Transverse colon (tissue), 4 donors: ENCODE measurements around the gene MPHOSPH9. TPM values are rescaled to one million over a fixed set of nuclear protein-coding genes. Genes with fewer than 3 reads are reported as not detected.

Experiments
- DNase-seq: peaks from one replicate; pipeline ENCODE4 v3.0.0-alpha.2; 2019
- H3K27ac ChIP-seq, 4 donors: fragments of 200-600 bp; sonication (generic); 2 replicates each; pipeline ENCODE4 v1.5.1; 2016 to 2018; ENCODE audit warnings: inconsistent platforms in 4 of 4
- H3K27me3 ChIP-seq: fragments of 200-600 bp; sonication (generic); 2 replicates; pipeline ENCODE4 v1.5.1; 2017; ENCODE audit warnings: inconsistent platforms
- H3K36me3 ChIP-seq, 4 donors: fragments of 200-600 bp; sonication (generic); 2 replicates each; pipeline ENCODE4 v1.5.1; 2017 to 2019; ENCODE audit warnings: inconsistent platforms in 4 of 4
- H3K4me1 ChIP-seq, 4 donors: fragments of 200-600 bp; sonication (generic); 2 replicates each; pipeline ENCODE4 v1.5.1; 2017 to 2020; ENCODE audit warnings: inconsistent platforms in 4 of 4
- H3K4me3 ChIP-seq, 4 donors: fragments of 200-600 bp; sonication (generic); 1 replicate in 1 of 4; 2 replicates in 3 of 4; pipeline versions ENCODE4 v1.5.1 to v1.6.1; 2017 to 2019; ENCODE audit warnings: inconsistent platforms in 4 of 4
- H3K9me3 ChIP-seq, 2 donors: fragments of 200-600 bp; sonication (generic); 2 replicates each; pipeline ENCODE4 v1.5.1; 2017 to 2019; ENCODE audit warnings: inconsistent platforms in 2 of 2
- EP300 ChIP-seq: sonication (generic); formaldehyde crosslinking; IDR thresholded peaks from one replicate; pipeline ENCODE4 v1.6.1; 2017; ENCODE audit warnings: antibody characterized with exemption, low read depth
- POLR2A ChIP-seq: fragments of 450-650 bp; IDR thresholded peaks from one replicate; pipeline ENCODE4 v1.6.1; 2016; ENCODE audit warnings: antibody characterized with exemption, mild to moderate bottlenecking, moderate library complexity
- POLR2AphosphoS5 ChIP-seq, 3 donors: sonication (generic); formaldehyde crosslinking; IDR thresholded peaks; one replicate each; pipeline ENCODE4 v1.6.1; 2016; ENCODE audit warnings: antibody characterized with exemption in 3 of 3
- WGBS, 2 donors: methylation state at CpG; one replicate each; pipeline ENCODE4 v1.1.5; 2018; ENCODE audit warnings: low coverage in 1 of 2; 5-methylcytosine and 5-hydroxymethylcytosine counted together
- in situ Hi-C, 4 donors: fragments of 200-750 bp; cut with MboI; loops; one replicate each; pipeline versions ENCODE4 v1.15.0 to v1.15.1; 2017; ENCODE audit warnings: low sequenced_read_pairs in 3 of 4, low pct_ligation_motif_present in 1 of 4, low pct_unique_long_range_greater_than_20kb in 1 of 4
- intact Hi-C: fragments of 100-400 bp; cut with DNase I; formaldehyde crosslinking; loops from one replicate; pipeline ENCODE4 v1.15.1; 2023; ENCODE audit warnings: low total_unique reads
- total RNA-seq, 4 donors: library from RNA; depleted of rRNA; stranded (reverse); fragments of >200 nt; gene quantifications; one replicate each; pipeline ENCODE4 v1.1.0, GENCODE V29; 2016
- TF ChIP-seq, protein P1 (sequence below), 5 experiments: fragments of 200-600 bp in 3 of 5; fragments of 450-650 bp in 2 of 5; sonication (generic) in 3 of 5; IDR thresholded peaks; 1 replicate in 2 of 5; 2 replicates in 3 of 5; pipeline ENCODE4 v1.5.1; 2016 to 2017; ENCODE audit warnings: antibody characterized with exemption in 5 of 5, inconsistent platforms in 3 of 5, mild to moderate bottlenecking in 2 of 5, moderate library complexity in 1 of 5

Gene MPHOSPH9
- total RNA-seq, 4 donors from 2014 or later: 15.6 to 90.9 (median 40.7) TPM

DNA sequence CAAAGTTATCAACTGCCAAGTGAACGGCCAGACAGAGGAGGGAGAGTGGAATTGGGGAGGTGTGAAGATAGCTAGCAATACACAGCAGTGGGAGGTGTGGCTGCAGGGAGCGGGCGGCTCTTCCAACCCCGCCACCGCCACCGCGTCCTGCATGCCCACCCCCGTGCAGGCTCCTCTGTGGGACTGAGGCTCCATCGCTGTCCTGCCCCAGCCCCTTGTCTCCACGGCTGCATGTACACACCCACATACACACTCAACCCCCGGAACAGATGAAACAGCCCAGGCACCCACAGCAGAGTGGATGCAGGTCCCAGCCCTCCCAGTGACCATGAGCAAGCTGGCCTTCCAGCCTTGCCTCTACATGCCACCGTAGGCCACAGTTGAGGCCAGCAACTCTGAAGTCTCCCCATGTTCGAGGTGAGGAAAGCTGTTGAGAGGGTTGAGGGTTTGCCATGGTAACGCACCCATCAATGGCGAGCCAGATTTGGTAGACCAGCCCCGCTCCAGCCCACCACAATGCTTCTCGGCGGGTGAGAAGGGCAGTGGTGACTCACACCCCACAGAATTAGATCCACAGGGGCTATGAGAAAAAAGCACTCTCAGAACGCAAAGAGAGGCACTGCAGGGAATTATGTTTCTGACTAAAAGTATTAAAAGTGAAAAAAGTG is 121.3 kb downstream of the MPHOSPH9 start:
- TF ChIP-seq, protein P1, sequence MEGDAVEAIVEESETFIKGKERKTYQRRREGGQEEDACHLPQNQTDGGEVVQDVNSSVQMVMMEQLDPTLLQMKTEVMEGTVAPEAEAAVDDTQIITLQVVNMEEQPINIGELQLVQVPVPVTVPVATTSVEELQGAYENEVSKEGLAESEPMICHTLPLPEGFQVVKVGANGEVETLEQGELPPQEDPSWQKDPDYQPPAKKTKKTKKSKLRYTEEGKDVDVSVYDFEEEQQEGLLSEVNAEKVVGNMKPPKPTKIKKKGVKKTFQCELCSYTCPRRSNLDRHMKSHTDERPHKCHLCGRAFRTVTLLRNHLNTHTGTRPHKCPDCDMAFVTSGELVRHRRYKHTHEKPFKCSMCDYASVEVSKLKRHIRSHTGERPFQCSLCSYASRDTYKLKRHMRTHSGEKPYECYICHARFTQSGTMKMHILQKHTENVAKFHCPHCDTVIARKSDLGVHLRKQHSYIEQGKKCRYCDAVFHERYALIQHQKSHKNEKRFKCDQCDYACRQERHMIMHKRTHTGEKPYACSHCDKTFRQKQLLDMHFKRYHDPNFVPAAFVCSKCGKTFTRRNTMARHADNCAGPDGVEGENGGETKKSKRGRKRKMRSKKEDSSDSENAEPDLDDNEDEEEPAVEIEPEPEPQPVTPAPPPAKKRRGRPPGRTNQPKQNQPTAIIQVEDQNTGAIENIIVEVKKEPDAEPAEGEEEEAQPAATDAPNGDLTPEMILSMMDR (IDR thresholded peaks at IDR 0.05): no peak
- WGBS, 2 donors: 89 to 93% methylated on average over 6 to 19 of the region's 19 CpGs
- H3K4me3 ChIP-seq: no peak overlapping the region
- no peaks in the 10 kb centered on the region for H3K36me3 ChIP-seq
- peaks cover 21 to 59% (median 29%) of the 10 kb centered on the region in 4 donors for H3K4me1 ChIP-seq
- peak overlapping the region in 3 of 4 donors; percentile 0 to 20 (median 1) for H3K27ac ChIP-seq
- H3K27me3 ChIP-seq: no peaks in the 10 kb centered on the region
- H3K9me3 ChIP-seq: no peaks in the 10 kb centered on the region
- DNase-seq: no peak
- intact Hi-C loops: no loop called here
- in situ Hi-C loops: no loop called here

- intact Hi-C loops: no loop called here
- TF ChIP-seq, protein P1 (IDR thresholded peaks at IDR 0.05): no peak
- TF ChIP-seq EP300 (no peak), POLR2A (no peak), POLR2AphosphoS5 (IDR thresholded peaks at IDR 0.05) (no peak)
- Histone ChIP-seq H3K27ac (peak overlapping the region in 2 of 4 donors; percentile 12 to 36), H3K9me3 (no peaks in the 10 kb centered on the region), H3K4me1 (peaks cover 9 to 43% (median 15%) of the 10 kb centered on the region in 4 donors), H3K27me3 (no peaks in the 10 kb centered on the region), H3K36me3 (no peaks in the 10 kb centered on the region), H3K4me3 (no peak overlapping the region)
- DNase-seq: no peak
- 73% methylated on average over 3 of the region's 3 CpGs; no CpG with 5 or more reads in 1 of the 2 donors for WGBS, 2 donors
- in situ Hi-C loops: no loop called here
Observed at GRCh38 chr12:123109319-123109772, 123.6 kb downstream of the MPHOSPH9 start.

GRCh38 chr12:123108682-123109066 is 124.3 kb downstream of the MPHOSPH9 start:
- WGBS, 2 donors: 80% methylated on average over 7 of the region's 7 CpGs; no CpG with 5 or more reads in 1 of the 2 donors
- Histone ChIP-seq H3K36me3 (no peaks in the 10 kb centered on the region), H3K9me3 (no peaks in the 10 kb centered on the region), H3K27me3 (no peaks in the 10 kb centered on the region), H3K4me1 (peaks cover 6 to 39% (median 15%) of the 10 kb centered on the region in 4 donors), H3K4me3 (no peak overlapping the region), H3K27ac (no peak overlapping the region)
- DNase-seq: no peak
- intact Hi-C loops: no loop called here
- in situ Hi-C loops: no loop called here
- TF ChIP-seq EP300 (no peak), POLR2AphosphoS5 (IDR thresholded peaks at IDR 0.05) (no peak), POLR2A (no peak)
- TF ChIP-seq, protein P1 (IDR thresholded peaks at IDR 0.05): no peak

DNA sequence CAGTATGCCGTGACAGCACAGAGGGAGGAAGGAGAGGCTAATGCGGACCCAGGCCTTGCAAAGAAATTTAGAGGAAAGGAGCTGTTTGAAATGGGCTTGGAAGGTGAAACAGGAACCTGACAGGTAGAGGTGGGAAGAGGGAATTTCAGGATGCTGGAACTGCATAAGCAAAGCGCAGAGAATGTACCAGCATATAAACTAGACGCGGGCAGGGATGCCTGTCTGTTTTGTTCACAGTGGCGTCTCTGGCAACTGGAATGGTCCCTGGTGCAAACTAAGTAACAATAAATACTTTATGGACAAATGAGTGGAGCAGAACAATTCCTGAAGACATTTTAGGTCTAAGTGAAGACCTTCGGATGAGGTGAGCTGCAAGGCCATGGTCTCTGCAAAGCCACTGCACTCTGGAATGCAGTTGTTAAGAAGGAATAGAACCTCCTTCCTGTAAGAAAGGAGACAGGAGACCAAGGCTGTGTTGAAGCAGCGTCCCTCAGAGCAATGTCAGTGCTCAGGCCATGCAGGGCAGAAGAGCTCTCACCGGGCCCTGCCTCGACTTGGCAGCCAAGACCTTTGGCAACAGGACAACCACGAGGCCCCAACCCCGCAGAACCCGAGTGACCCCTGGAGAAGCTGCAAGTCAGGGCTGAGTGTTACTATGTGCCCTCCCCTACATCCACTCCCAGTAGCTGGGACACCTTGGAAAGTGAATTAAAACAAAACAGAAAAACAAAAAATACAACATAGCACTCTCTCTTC is 124.8 kb downstream of the MPHOSPH9 start:
- Histone ChIP-seq H3K36me3 (no peaks in the 10 kb centered on the region), H3K27ac (peak overlapping the region in 2 of 4 donors; percentile 30 to 32), H3K4me1 (peaks cover 1 to 33% (median 12%) of the 10 kb centered on the region in 4 donors), H3K27me3 (no peaks in the 10 kb centered on the region), H3K4me3 (no peak overlapping the region), H3K9me3 (no peaks in the 10 kb centered on the region)
- in situ Hi-C loops: no loop called here
- 82 to 92% methylated on average over 7 to 13 of the region's 13 CpGs for WGBS, 2 donors
- TF ChIP-seq EP300 (no peak), POLR2AphosphoS5 (IDR thresholded peaks at IDR 0.05) (no peak), POLR2A (no peak)
- TF ChIP-seq, protein P1 (IDR thresholded peaks at IDR 0.05): no peak
- no peak for DNase-seq
- intact Hi-C loops: no loop called here
